H1 (cell line): ENCODE results near the gene GHRHR. TPM values are rescaled to one million over a fixed set of nuclear protein-coding genes. Genes with fewer than 3 reads are reported as not detected.

Experiments
- EP300 ChIP-seq, 2 experiments: IDR thresholded peaks; 1 replicate in 1 of 2; 2 replicates in 1 of 2; pipeline ENCODE4 v1.6.1; 2011 to 2012; ENCODE audit warnings: low read depth in 2 of 2, low read length in 2 of 2, mild to moderate bottlenecking in 2 of 2, borderline replicate concordance in 1 of 2, inconsistent platforms in 1 of 2, moderate library complexity in 1 of 2
- PHF8 ChIP-seq: fragments of 200-600 bp; sonication (generic); conservative IDR thresholded peaks from 2 replicates; pipeline ENCODE4 v1.7.1; 2012; ENCODE audit warnings: low read depth, mild to moderate bottlenecking, inconsistent platforms, low read length, moderate library complexity
- TAF7 ChIP-seq: optimal IDR thresholded peaks from 2 replicates; pipeline ENCODE3; 2011; ENCODE audit warnings: low read depth, mild to moderate bottlenecking, inconsistent platforms, low read length, moderate library complexity, borderline replicate concordance
- polyA plus RNA-seq, 7 experiments: library from polyadenylated mRNA; depleted of rRNA in 3 of 7; stranded (reverse) in 5 of 7; unstranded in 2 of 7; fragments of >200 nt in 5 of 7; fragments of 200-250 nt in 2 of 7; gene quantifications; 1 replicate in 5 of 7; 2 replicates in 1 of 7; 4 replicates in 1 of 7; pipeline versions ENCODE4 v1.2.1 to v1.2.3, GENCODE V29; 2011 to 2013; ENCODE audit warnings: missing spikeins in 2 of 7, mixed read lengths in 2 of 7
- total RNA-seq: library from RNA; stranded (reverse); fragmentation: NEBNext Ultra II Directional; extraction: Animal tissue kit (Norgen Biotek cat#: 25700); gene quantifications from 2 replicates; pipeline ENCODE4 v1.2.1, GENCODE V29; 2021

GHRHR gene
- total and polyA plus RNA-seq, 2 of the 8 experiments (the other 6 are each of a cell fraction or from before 2014, with no cell fraction given): 0.60 to 6.5 TPM

GRCh38 chr7:30986331-30986730 lies 22.6 kb downstream of the GHRHR start (continued):
- TF ChIP-seq EP300 (IDR thresholded peaks at IDR 0.05; ENCODE audit: borderline replicate concordance in 1 of 2, low read depth in 2 of 2, low read length in 2 of 2) (no peak), PHF8 (no peak), TAF7 (no peak)
- TF ChIP-seq, all 59 proteins: peak for 0
